ENCODE results near the gene SIPA1L3.

- TF ChIP-seq POLR2AphosphoS5 (IDR thresholded peaks at IDR 0.05; ENCODE audit: low read depth, low read length): no peak
- TF ChIP-seq REST (IDR thresholded peaks at IDR 0.05; ENCODE audit: insufficient read depth in 1 of 2, low read depth in 2 of 2, low read length in 1 of 2): no peak
Observed at GRCh38 chr19:38251564-38252051, 344.6 kb downstream of the SIPA1L3 start.

All from Panc1 (cell line).